GM23338 (cell line): ENCODE data around the gene BTN3A1. TPM values are rescaled to one million over a fixed set of nuclear protein-coding genes. Genes with fewer than 3 reads are reported as not detected.
"Not testable (repeated sequence)": the region's sequence is repeated elsewhere in the genome, so short reads cannot be mapped to it uniquely, and the experiment has no call there.

Experiments
- ATAC-seq: fragments of 200-7000 bp; cut with Tn5 transposase; 3 replicates; pipeline ENCODE4 v1.9.1; 2020
- DNase-seq: peaks from one replicate; pipeline ENCODE4 v3.0.0-alpha.2; 2015; ENCODE audit warnings: low spot score
- H2AFZ ChIP-seq: fragments of 200-600 bp; sonication (generic); 2 replicates; pipeline ENCODE4 v1.8.0; 2016; ENCODE audit warnings: antibody characterized with exemption, mild to moderate bottlenecking, moderate library complexity
- H3F3A ChIP-seq: fragments of 200-600 bp; sonication (generic); replicated peaks from 2 replicates; pipeline ENCODE4 v1.8.0; 2017; ENCODE audit warnings: antibody characterized with exemption, mixed run types, low read depth
- H3K27ac ChIP-seq: fragments of 200-600 bp; sonication (generic); 2 replicates; pipeline ENCODE4 v1.6.1; 2016; ENCODE audit warnings: low read depth
- H3K27me3 ChIP-seq: fragments of 200-600 bp; sonication (generic); 2 replicates; pipeline ENCODE4 v1.8.0; 2016; ENCODE audit warnings: mild to moderate bottlenecking, mixed run types, moderate library complexity; ENCODE audit not compliant: insufficient read depth
- H3K36me3 ChIP-seq: fragments of 200-600 bp; sonication (generic); 2 replicates; pipeline ENCODE4 v1.8.0; 2016; ENCODE audit warnings: mild to moderate bottlenecking; ENCODE audit not compliant: insufficient read depth
- H3K4me1 ChIP-seq: fragments of 200-600 bp; sonication (generic); 2 replicates; pipeline ENCODE4 v1.8.0; 2016; ENCODE audit warnings: mild to moderate bottlenecking, moderate library complexity; ENCODE audit not compliant: insufficient read depth
- H3K4me2 ChIP-seq: fragments of 200-600 bp; sonication (generic); 2 replicates; pipeline ENCODE4 v1.7.1; 2017; ENCODE audit warnings: mixed run types
- H3K4me3 ChIP-seq: fragments of 200-600 bp; sonication (generic); 2 replicates; pipeline ENCODE4 v1.6.1; 2016; ENCODE audit warnings: mixed run types
- H3K79me2 ChIP-seq: fragments of 200-600 bp; sonication (generic); replicated peaks from 2 replicates; pipeline ENCODE4 v1.8.0; 2017; ENCODE audit warnings: mild to moderate bottlenecking; ENCODE audit not compliant: insufficient read depth
- H3K9me2 ChIP-seq: fragments of 200-600 bp; sonication (generic); 2 replicates; pipeline ENCODE4 v1.8.0; 2017; ENCODE audit not compliant: insufficient read depth
- H4K20me1 ChIP-seq: fragments of 200-600 bp; sonication (generic); replicated peaks from 2 replicates; pipeline ENCODE4 v1.8.0; 2017; ENCODE audit warnings: mild to moderate bottlenecking; ENCODE audit not compliant: insufficient read depth
- H3K27ac Mint-ChIP-seq: 2 replicates; pipeline ENCODE4 v1.8.0; 2020; ENCODE audit warnings: inconsistent platforms, mild to moderate bottlenecking, moderate library complexity, mixed read lengths
- H3K27me3 Mint-ChIP-seq: 3 replicates; pipeline ENCODE4 v1.8.0; 2022; ENCODE audit warnings: low read depth, mild to moderate bottlenecking, moderate library complexity, mixed read lengths, inconsistent platforms; ENCODE audit not compliant: insufficient read depth, poor library complexity
- H3K36me3 Mint-ChIP-seq: 3 replicates; pipeline ENCODE4 v1.8.0; 2021; ENCODE audit warnings: low read depth, mild to moderate bottlenecking, inconsistent platforms, moderate library complexity, mixed read lengths
- H3K4me1 Mint-ChIP-seq: 3 replicates; pipeline ENCODE4 v1.8.0; 2020; ENCODE audit warnings: mild to moderate bottlenecking, inconsistent platforms, mixed read lengths
- H3K4me3 Mint-ChIP-seq: 3 replicates; pipeline ENCODE4 v1.8.0; 2021; ENCODE audit warnings: moderate library complexity, mild to moderate bottlenecking, inconsistent platforms, mixed read lengths
- H3K9me3 Mint-ChIP-seq: 3 replicates; pipeline ENCODE4 v1.8.0; 2020; ENCODE audit warnings: moderate library complexity, mild to moderate bottlenecking, inconsistent platforms, mixed read lengths
- CREB1 ChIP-seq: fragments of 250-450 bp; sonication (Bioruptor Pico); IDR thresholded peaks from 2 replicates; pipeline ENCODE4 v1.5.0; 2020; ENCODE audit warnings: low read depth, mild to moderate bottlenecking, moderate library complexity
- CTCF ChIP-seq, 2 experiments: fragments of 200-600 bp in 1 of 2; sonication (generic) in 1 of 2; conservative IDR thresholded peaks; 2 replicates each; pipeline versions ENCODE4 v1.5.1 to v1.6.1; 2016 to 2017; ENCODE audit warnings: antibody characterized with exemption in 2 of 2, low read depth in 2 of 2, mild to moderate bottlenecking in 2 of 2, moderate library complexity in 1 of 2
- EZH2 ChIP-seq: fragments of 200-600 bp; sonication (generic); IDR thresholded peaks from one replicate; pipeline ENCODE4 v1.8.0; 2017; ENCODE audit warnings: antibody characterized with exemption, mild to moderate bottlenecking, low read depth; ENCODE audit not compliant: unreplicated experiment
- JUNB ChIP-seq: IDR thresholded peaks from one replicate; pipeline ENCODE4 v1.6.1; 2016; ENCODE audit warnings: antibody characterized with exemption; ENCODE audit not compliant: unreplicated experiment
- REST ChIP-seq: IDR thresholded peaks from one replicate; pipeline ENCODE4 v1.6.1; 2018; ENCODE audit warnings: antibody characterized with exemption; ENCODE audit not compliant: unreplicated experiment
- STAT1 ChIP-seq: IDR thresholded peaks from one replicate; pipeline ENCODE4 v1.6.1; 2016; ENCODE audit warnings: antibody characterized with exemption; ENCODE audit not compliant: unreplicated experiment
- ZNF331 ChIP-seq: fragments of 250-450 bp; sonication (Bioruptor Pico); IDR thresholded peaks from 2 replicates; pipeline ENCODE4 v1.5.0; 2020; ENCODE audit warnings: low read depth, mild to moderate bottlenecking, moderate library complexity
- polyA plus RNA-seq: library from polyadenylated mRNA; unstranded; fragments of >200 nt; fragmentation: Nextera tagmentation; extraction: Ambion mirVana; gene quantifications from 2 replicates; pipeline ENCODE4 v1.2.1, GENCODE V29; 2016
- total RNA-seq: library from RNA; depleted of rRNA; stranded (reverse); fragments of >200 nt; shearing (Covaris generic); gene quantifications from 2 replicates; pipeline ENCODE4 v1.2.3, GENCODE V29; 2014

Gene BTN3A1
- total and polyA plus RNA-seq, 2 experiments from 2014 or later: 2.4 to 4.0 TPM

- Histone ChIP-seq H3K79me2 (peaks cover 14% of the 10 kb centered on the region), H3K36me3 (peaks cover 20% of the 10 kb centered on the region)
- H3K36me3 Mint-ChIP-seq: peaks cover 59% of the 10 kb centered on the region
- not testable (repeated sequence) for H3K4me3 Mint-ChIP-seq, H3K27ac Mint-ChIP-seq, DNase-seq, H4K20me1 ChIP-seq, H3K27ac ChIP-seq, H3K4me2 ChIP-seq, H3K27me3 Mint-ChIP-seq, H3K9me2 ChIP-seq, ATAC-seq, H3F3A ChIP-seq, H3K4me1 ChIP-seq, H3K27me3 ChIP-seq, H3K9me3 Mint-ChIP-seq, H2AFZ ChIP-seq, H3K4me3 ChIP-seq
- peaks cover 16% of the 10 kb centered on the region for H3K4me1 Mint-ChIP-seq
These were observed 59.3 kb downstream of the BTN3A1 start for GRCh38 chr6:26461353-26461752.

- peaks cover 2% of the 10 kb centered on the region for H3K4me1 Mint-ChIP-seq
These were observed 61.9 kb downstream of the BTN3A1 start for GRCh38 chr6:26464014-26464413.

More at GRCh38 chr6:26464014-26464413, 61.9 kb downstream of the BTN3A1 start:
- peaks cover 2% of the 10 kb centered on the region for H3K27me3 Mint-ChIP-seq
- H3K27ac Mint-ChIP-seq: no peak overlapping the region
- Histone ChIP-seq H3K36me3 (peaks cover 20% of the 10 kb centered on the region), H3F3A (no peaks in the 10 kb centered on the region), H3K4me2 (no peak overlapping the region), H4K20me1 (0 out of 2 replicates have a peak, but pooled peaks cover 7% of the 10 kb centered on the region), H2AFZ (no peak overlapping the region), H3K27me3 (no peaks in the 10 kb centered on the region), H3K4me1 (no peaks in the 10 kb centered on the region), H3K79me2 (peaks cover 7% of the 10 kb centered on the region), H3K9me2 (no peaks in the 10 kb centered on the region), H3K4me3 (no peak overlapping the region), H3K27ac (no peak overlapping the region)
- H3K4me3 Mint-ChIP-seq: no peak overlapping the region
- TF ChIP-seq REST (no peak), CREB1 (CRISPR knock-in tag) (no peak), EZH2 (no peak), STAT1 (no peak), CTCF (conservative IDR thresholded peaks at IDR 0.05; ENCODE audit: low read depth in 2 of 2) (no peak), JUNB (no peak), ZNF331 (CRISPR knock-in tag) (no peak)
- H3K9me3 Mint-ChIP-seq: no peaks in the 10 kb centered on the region
- H3K36me3 Mint-ChIP-seq: peaks cover 85% of the 10 kb centered on the region
- no peak for DNase-seq
- no peak for ATAC-seq
